ENCODE data around the gene NECAB2.

NECAB2 gene

GRCh38 chr16:84003038-84003437 is 35.0 kb downstream of the NECAB2 start:
- Histone ChIP-seq H3K9me3 (ENCODE audit: control insufficient read depth, low read length) (no peaks in the 10 kb centered on the region), H3K27me3 (replicated peaks; ENCODE audit: control insufficient read depth, insufficient read depth, low read length) (peaks cover 43% of the 10 kb centered on the region), H3K4me1 (ENCODE audit: control insufficient read depth, insufficient read depth, low read length) (no peaks in the 10 kb centered on the region), H3K9ac (ENCODE audit: low read length) (no peak overlapping the region), H3K36me3 (ENCODE audit: control insufficient read depth, insufficient read depth, low read length, severe bottlenecking) (no peaks in the 10 kb centered on the region), H3K4me3 (ENCODE audit: low read length) (no peak overlapping the region)
- no peak for DNase-seq (ENCODE audit: low read depth)

DNA sequence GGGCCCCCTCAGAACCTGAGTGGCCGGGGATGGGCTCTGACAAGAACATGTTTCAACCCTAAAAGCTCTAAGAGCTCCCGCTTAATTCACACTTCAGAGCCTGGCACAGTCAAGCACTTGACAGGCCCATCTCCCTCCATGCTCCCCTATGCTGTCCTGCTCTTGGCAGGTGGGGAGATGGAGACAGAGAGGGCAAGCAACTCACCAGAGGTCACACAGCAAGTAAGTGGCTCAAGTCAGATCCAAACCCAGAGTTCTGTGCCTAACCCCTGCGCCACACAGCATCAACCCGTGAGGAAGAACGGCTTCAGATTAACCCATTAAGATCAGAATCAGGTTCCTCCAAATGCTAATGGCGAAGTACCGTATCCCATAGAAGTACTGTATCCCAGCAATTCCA is 36.4 kb downstream of the NECAB2 start:
- Histone ChIP-seq H3K36me3 (ENCODE audit: control insufficient read depth, insufficient read depth, low read length, severe bottlenecking) (no peaks in the 10 kb centered on the region), H3K4me1 (ENCODE audit: control insufficient read depth, insufficient read depth, low read length) (no peaks in the 10 kb centered on the region), H3K9ac (ENCODE audit: low read length) (no peak overlapping the region), H3K27me3 (replicated peaks; ENCODE audit: control insufficient read depth, insufficient read depth, low read length) (peaks cover 43% of the 10 kb centered on the region), H3K9me3 (ENCODE audit: control insufficient read depth, low read length) (no peaks in the 10 kb centered on the region), H3K4me3 (ENCODE audit: low read length) (no peak overlapping the region)
- no peak for DNase-seq (ENCODE audit: low read depth)

DNA sequence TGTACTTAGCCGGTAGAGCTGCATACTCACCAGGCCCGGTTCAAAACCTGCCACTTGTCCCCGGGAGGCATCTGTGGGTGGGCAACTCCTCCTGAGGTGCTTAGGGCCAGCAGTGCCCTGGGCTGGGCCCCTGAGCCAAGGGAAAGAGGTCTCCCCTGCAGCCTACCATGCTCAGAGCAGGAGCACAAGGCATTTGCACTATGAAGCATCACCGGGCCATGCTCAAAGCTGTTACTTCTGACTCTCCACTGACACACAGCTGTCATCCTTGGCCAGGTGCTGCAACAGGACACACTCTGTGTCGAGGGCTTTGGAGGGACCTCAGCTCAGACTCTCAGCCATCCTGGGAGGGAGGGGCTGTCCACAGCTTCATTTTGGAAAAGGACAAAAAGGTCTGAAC is 37.3 kb downstream of the NECAB2 start:
- DNase-seq (ENCODE audit: low read depth) = no peak
- Histone ChIP-seq H3K4me3 (ENCODE audit: low read length) (no peak overlapping the region), H3K9me3 (ENCODE audit: control insufficient read depth, low read length) (no peaks in the 10 kb centered on the region), H3K27me3 (replicated peaks; ENCODE audit: control insufficient read depth, insufficient read depth, low read length) (peaks cover 43% of the 10 kb centered on the region), H3K36me3 (ENCODE audit: control insufficient read depth, insufficient read depth, low read length, severe bottlenecking) (no peaks in the 10 kb centered on the region), H3K4me1 (ENCODE audit: control insufficient read depth, insufficient read depth, low read length) (no peaks in the 10 kb centered on the region), H3K9ac (ENCODE audit: low read length) (no peak overlapping the region)

GRCh38 chr16:84007520-84007919 is 39.5 kb downstream of the NECAB2 start:
- Histone ChIP-seq H3K36me3 (ENCODE audit: control insufficient read depth, insufficient read depth, low read length, severe bottlenecking) (no peaks in the 10 kb centered on the region), H3K27me3 (replicated peaks; ENCODE audit: control insufficient read depth, insufficient read depth, low read length) (peaks cover 34% of the 10 kb centered on the region), H3K4me1 (ENCODE audit: control insufficient read depth, insufficient read depth, low read length) (no peaks in the 10 kb centered on the region), H3K9ac (ENCODE audit: low read length) (no peak overlapping the region), H3K9me3 (ENCODE audit: control insufficient read depth, low read length) (no peaks in the 10 kb centered on the region), H3K4me3 (ENCODE audit: low read length) (no peak overlapping the region)
- no peak for DNase-seq (ENCODE audit: low read depth)

- Histone ChIP-seq H3K27me3 (replicated peaks; ENCODE audit: control insufficient read depth, insufficient read depth, low read length) (peaks cover 32% of the 10 kb centered on the region), H3K4me1 (ENCODE audit: control insufficient read depth, insufficient read depth, low read length) (no peaks in the 10 kb centered on the region), H3K36me3 (ENCODE audit: control insufficient read depth, insufficient read depth, low read length, severe bottlenecking) (no peaks in the 10 kb centered on the region), H3K9ac (ENCODE audit: low read length) (no peak overlapping the region), H3K9me3 (ENCODE audit: control insufficient read depth, low read length) (no peaks in the 10 kb centered on the region), H3K4me3 (ENCODE audit: low read length) (no peak overlapping the region)
- DNase-seq (ENCODE audit: low read depth) = no peak
These were observed 39.9 kb downstream of the NECAB2 start for GRCh38 chr16:84007965-84008364.

DNA sequence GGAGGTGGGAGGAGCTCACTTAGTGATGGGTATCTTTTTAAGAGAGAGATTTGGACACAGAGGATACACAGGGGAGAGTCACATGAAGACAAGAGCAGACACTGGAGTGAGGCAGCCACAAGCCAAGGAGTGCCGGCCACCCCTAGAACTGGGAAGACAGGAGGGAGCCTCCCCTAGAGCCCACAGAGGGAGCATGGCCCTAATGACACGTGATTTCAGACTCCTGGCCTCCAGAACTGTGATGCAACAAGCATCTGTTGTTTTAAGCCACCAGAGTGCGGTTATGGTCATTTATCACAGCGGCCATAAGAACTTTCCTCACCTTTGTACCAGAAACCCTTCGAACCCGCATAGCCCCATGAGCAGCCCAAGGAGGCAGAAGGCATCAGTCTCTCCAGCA is 41.2 kb downstream of the NECAB2 start:
- H3K9ac ChIP-seq (ENCODE audit: low read length) = no peak overlapping the region

GRCh38 chr16:84013787-84014569 is 45.9 kb downstream of the NECAB2 start:
- peak; percentile 29 for DNase-seq (ENCODE audit: low read depth)
- H3K9ac ChIP-seq (ENCODE audit: low read length) = no peak overlapping the region
- H3K27me3 ChIP-seq (replicated peaks; ENCODE audit: control insufficient read depth, insufficient read depth, low read length) = peaks cover 19% of the 10 kb centered on the region

More for the DNA sequence above, 41.2 kb downstream of the NECAB2 start:
- Histone ChIP-seq H3K4me3 (ENCODE audit: low read length) (no peak overlapping the region), H3K9me3 (ENCODE audit: control insufficient read depth, low read length) (no peaks in the 10 kb centered on the region), H3K27me3 (replicated peaks; ENCODE audit: control insufficient read depth, insufficient read depth, low read length) (peaks cover 24% of the 10 kb centered on the region), H3K4me1 (ENCODE audit: control insufficient read depth, insufficient read depth, low read length) (no peaks in the 10 kb centered on the region), H3K36me3 (ENCODE audit: control insufficient read depth, insufficient read depth, low read length, severe bottlenecking) (no peaks in the 10 kb centered on the region)
- no peak for DNase-seq (ENCODE audit: low read depth)

DNA sequence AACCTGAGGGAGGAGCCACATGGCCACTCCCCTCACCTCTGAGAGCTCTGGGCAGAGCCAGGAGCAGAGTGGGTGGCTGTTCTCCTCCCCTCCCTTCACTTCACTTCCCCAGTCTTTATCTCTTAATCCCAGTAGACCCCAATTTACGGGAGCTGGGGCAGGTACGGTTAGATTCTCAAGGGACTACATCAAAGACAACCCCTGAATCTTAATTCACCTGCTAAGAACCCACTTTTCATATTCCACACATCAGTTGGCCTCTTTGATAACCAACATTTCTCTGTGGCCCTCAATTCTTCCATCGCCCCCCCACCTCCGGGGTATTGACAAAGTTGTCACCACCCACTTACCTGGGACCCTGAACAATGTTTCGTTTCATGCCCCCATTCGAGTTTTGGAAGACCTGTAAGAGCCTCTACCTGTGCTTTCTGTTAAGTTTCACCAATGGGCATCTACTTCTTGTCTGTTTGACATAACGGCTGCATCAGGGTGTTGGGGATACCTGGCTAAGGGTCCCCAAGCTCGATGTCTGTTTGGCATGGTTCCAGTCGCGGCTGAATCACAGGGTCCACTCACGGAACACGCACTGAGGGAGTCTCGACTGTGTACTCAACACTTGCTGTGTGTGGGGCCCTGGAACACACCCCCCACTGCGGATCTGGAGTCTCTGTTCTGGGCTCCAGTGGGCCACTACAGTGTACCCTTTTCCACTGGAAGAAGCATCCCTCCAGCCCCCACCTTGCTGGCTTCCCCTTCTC is 46.7 kb downstream of the NECAB2 start:
- Histone ChIP-seq H3K36me3 (ENCODE audit: control insufficient read depth, insufficient read depth, low read length, severe bottlenecking) (no peaks in the 10 kb centered on the region), H3K9me3 (ENCODE audit: control insufficient read depth, low read length) (peaks cover 15% of the 10 kb centered on the region), H3K27me3 (replicated peaks; ENCODE audit: control insufficient read depth, insufficient read depth, low read length) (peaks cover 19% of the 10 kb centered on the region), H3K4me1 (ENCODE audit: control insufficient read depth, insufficient read depth, low read length) (no peaks in the 10 kb centered on the region), H3K4me3 (ENCODE audit: low read length) (no peak overlapping the region), H3K9ac (ENCODE audit: low read length) (no peak overlapping the region)
- DNase-seq (ENCODE audit: low read depth) = no peak

More at GRCh38 chr16:84013787-84014569, 45.9 kb downstream of the NECAB2 start:
- Histone ChIP-seq H3K9me3 (ENCODE audit: control insufficient read depth, low read length) (peaks cover 8% of the 10 kb centered on the region), H3K36me3 (ENCODE audit: control insufficient read depth, insufficient read depth, low read length, severe bottlenecking) (no peaks in the 10 kb centered on the region), H3K4me3 (ENCODE audit: low read length) (no peak overlapping the region), H3K4me1 (ENCODE audit: control insufficient read depth, insufficient read depth, low read length) (no peaks in the 10 kb centered on the region)

GRCh38 chr16:84015399-84015798 is 47.4 kb downstream of the NECAB2 start:
- Histone ChIP-seq H3K27me3 (replicated peaks; ENCODE audit: control insufficient read depth, insufficient read depth, low read length) (peaks cover 19% of the 10 kb centered on the region), H3K4me3 (ENCODE audit: low read length) (no peak overlapping the region), H3K4me1 (ENCODE audit: control insufficient read depth, insufficient read depth, low read length) (no peaks in the 10 kb centered on the region), H3K9ac (ENCODE audit: low read length) (no peak overlapping the region), H3K9me3 (ENCODE audit: control insufficient read depth, low read length) (peaks cover 18% of the 10 kb centered on the region), H3K36me3 (ENCODE audit: control insufficient read depth, insufficient read depth, low read length, severe bottlenecking) (no peaks in the 10 kb centered on the region)
- DNase-seq (ENCODE audit: low read depth) = no peak

GRCh38 chr16:84016477-84016876 is 48.4 kb downstream of the NECAB2 start:
- Histone ChIP-seq H3K36me3 (ENCODE audit: control insufficient read depth, insufficient read depth, low read length, severe bottlenecking) (no peaks in the 10 kb centered on the region), H3K9ac (ENCODE audit: low read length) (no peak overlapping the region), H3K27me3 (replicated peaks; ENCODE audit: control insufficient read depth, insufficient read depth, low read length) (peaks cover 19% of the 10 kb centered on the region), H3K4me1 (ENCODE audit: control insufficient read depth, insufficient read depth, low read length) (no peaks in the 10 kb centered on the region), H3K9me3 (ENCODE audit: control insufficient read depth, low read length) (peaks cover 29% of the 10 kb centered on the region), H3K4me3 (ENCODE audit: low read length) (no peak overlapping the region)
- DNase-seq (ENCODE audit: low read depth) = no peak

DNA sequence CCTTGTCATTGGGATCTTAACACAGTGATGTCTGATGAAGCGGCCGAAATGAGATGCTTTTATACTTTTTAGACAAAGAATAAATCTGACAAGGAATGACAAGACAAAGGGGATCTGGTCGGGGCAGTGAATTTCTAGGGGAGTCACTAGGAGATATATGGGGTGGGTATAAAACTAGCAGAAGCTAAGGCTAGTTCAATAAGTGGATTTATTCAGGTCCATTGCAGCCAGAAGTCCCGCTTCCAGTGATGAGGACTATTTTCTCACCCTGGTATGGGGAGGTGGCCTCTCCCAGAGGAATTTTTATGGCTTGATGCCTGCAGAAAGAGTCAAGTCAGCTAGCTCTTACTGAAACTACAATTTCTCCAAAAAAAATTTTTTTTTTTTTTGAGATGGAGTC is 50.7 kb downstream of the NECAB2 start:
- Histone ChIP-seq H3K9ac (ENCODE audit: low read length) (no peak overlapping the region), H3K27me3 (replicated peaks; ENCODE audit: control insufficient read depth, insufficient read depth, low read length) (peaks cover 19% of the 10 kb centered on the region), H3K4me1 (ENCODE audit: control insufficient read depth, insufficient read depth, low read length) (no peaks in the 10 kb centered on the region), H3K36me3 (ENCODE audit: control insufficient read depth, insufficient read depth, low read length, severe bottlenecking) (no peaks in the 10 kb centered on the region), H3K9me3 (ENCODE audit: control insufficient read depth, low read length) (peaks cover 42% of the 10 kb centered on the region), H3K4me3 (ENCODE audit: low read length) (no peak overlapping the region)
- DNase-seq (ENCODE audit: low read depth) = no peak
